ENCODE results near the gene SLFN14. TPM values are rescaled to one million over a fixed set of nuclear protein-coding genes. Genes with fewer than 3 reads are reported as not detected.
"Not testable (repeated sequence)": the region's sequence is repeated elsewhere in the genome, so short reads cannot be mapped to it uniquely, and the experiment has no call there.

Gene SLFN14
- total RNA-seq, 2 donors from 2014 or later: not detected

- H3K4me3 ChIP-seq (ENCODE audit: low read length): peak overlapping the region; percentile 97
- H3K27ac ChIP-seq (ENCODE audit: low read depth, low read length): no peak overlapping the region
- H3K9ac ChIP-seq (ENCODE audit: extremely low read depth, low read length, poor library complexity, severe bottlenecking): no peak overlapping the region
- Mint-ChIP-seq H3K27ac (peak overlapping the region; percentile 7), H3K4me1 (peaks cover 13% of the 10 kb centered on the region), H3K36me3 (ENCODE audit: low read depth) (peaks cover 1% of the 10 kb centered on the region), H3K27me3 (ENCODE audit: insufficient read depth) (peaks cover 42% of the 10 kb centered on the region), H3K9me3 (no peaks in the 10 kb centered on the region), H3K4me3 (peak overlapping the region; percentile 92)
- no peaks in the 10 kb centered on the region for H3K4me1 ChIP-seq (ENCODE audit: control insufficient read depth, insufficient read depth, low read length)
- TF ChIP-seq, protein P1, sequence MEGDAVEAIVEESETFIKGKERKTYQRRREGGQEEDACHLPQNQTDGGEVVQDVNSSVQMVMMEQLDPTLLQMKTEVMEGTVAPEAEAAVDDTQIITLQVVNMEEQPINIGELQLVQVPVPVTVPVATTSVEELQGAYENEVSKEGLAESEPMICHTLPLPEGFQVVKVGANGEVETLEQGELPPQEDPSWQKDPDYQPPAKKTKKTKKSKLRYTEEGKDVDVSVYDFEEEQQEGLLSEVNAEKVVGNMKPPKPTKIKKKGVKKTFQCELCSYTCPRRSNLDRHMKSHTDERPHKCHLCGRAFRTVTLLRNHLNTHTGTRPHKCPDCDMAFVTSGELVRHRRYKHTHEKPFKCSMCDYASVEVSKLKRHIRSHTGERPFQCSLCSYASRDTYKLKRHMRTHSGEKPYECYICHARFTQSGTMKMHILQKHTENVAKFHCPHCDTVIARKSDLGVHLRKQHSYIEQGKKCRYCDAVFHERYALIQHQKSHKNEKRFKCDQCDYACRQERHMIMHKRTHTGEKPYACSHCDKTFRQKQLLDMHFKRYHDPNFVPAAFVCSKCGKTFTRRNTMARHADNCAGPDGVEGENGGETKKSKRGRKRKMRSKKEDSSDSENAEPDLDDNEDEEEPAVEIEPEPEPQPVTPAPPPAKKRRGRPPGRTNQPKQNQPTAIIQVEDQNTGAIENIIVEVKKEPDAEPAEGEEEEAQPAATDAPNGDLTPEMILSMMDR (conservative IDR thresholded peaks at IDR 0.05): no peak
- H3K9me3 ChIP-seq (ENCODE audit: control insufficient read depth, low read length): no peaks in the 10 kb centered on the region
- WGBS, 2 experiments (ENCODE audit: insufficient coverage in 1 of 2, insufficient read length in 1 of 2): 73 to 81% methylated on average over 11 of the region's 11 CpGs
- no peak for DNase-seq
- H3K27me3 ChIP-seq (ENCODE audit: control insufficient read depth, insufficient read depth, low read length, poor library complexity, severe bottlenecking): peaks cover 44% of the 10 kb centered on the region
- H3K36me3 ChIP-seq (ENCODE audit: control insufficient read depth, insufficient read depth, low read length): peaks cover 4% of the 10 kb centered on the region
Measured at GRCh38 chr17:35566968-35567367, 6.3 kb upstream of the SLFN14 start.

DNA sequence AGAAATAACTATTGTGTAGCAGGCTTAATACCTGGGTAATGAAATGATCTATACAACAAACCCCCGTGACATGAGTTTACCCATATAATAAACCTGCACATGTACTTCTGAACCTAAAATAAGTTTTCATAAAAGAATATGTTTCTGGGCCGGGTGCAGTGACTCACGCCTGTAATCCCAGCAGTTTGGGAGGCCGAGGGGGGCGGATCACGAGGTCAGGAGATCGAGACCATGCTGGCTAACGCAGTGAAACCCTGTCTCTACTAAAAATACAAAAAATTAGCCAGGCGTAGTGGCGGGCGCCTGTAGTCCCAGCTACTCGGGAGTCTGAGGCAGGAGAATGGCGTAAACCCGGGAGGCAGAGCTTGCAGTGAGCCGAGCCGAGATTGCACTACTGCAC is 2.6 kb upstream of the SLFN14 start:
- H3K4me1 Mint-ChIP-seq; H3K9ac ChIP-seq (ENCODE audit: extremely low read depth, low read length, poor library complexity, severe bottlenecking); H3K36me3 ChIP-seq (ENCODE audit: control insufficient read depth, insufficient read depth, low read length); H3K9me3 Mint-ChIP-seq; DNase-seq; H3K4me3 Mint-ChIP-seq; H3K27ac Mint-ChIP-seq; H3K9me3 ChIP-seq (ENCODE audit: control insufficient read depth, low read length); H3K4me1 ChIP-seq (ENCODE audit: control insufficient read depth, insufficient read depth, low read length); H3K27ac ChIP-seq (ENCODE audit: low read depth, low read length); H3K36me3 Mint-ChIP-seq (ENCODE audit: low read depth); H3K4me3 ChIP-seq (ENCODE audit: low read length): not testable (repeated sequence)
- peaks cover 54% of the 10 kb centered on the region for H3K27me3 Mint-ChIP-seq (ENCODE audit: insufficient read depth)
- peaks cover 54% of the 10 kb centered on the region for H3K27me3 ChIP-seq (ENCODE audit: control insufficient read depth, insufficient read depth, low read length, poor library complexity, severe bottlenecking)
- WGBS, 2 experiments (ENCODE audit: insufficient coverage in 1 of 2, insufficient read length in 1 of 2): 80 to 89% methylated on average over 8 to 16 of the region's 16 CpGs

- no peak overlapping the region for H3K27ac ChIP-seq (ENCODE audit: low read depth, low read length)
- no peaks in the 10 kb centered on the region for H3K9me3 ChIP-seq (ENCODE audit: control insufficient read depth, low read length)
- WGBS, 2 experiments (ENCODE audit: insufficient coverage in 1 of 2, insufficient read length in 1 of 2): 67 to 87% methylated on average over 1 to 2 of the region's 2 CpGs
- Mint-ChIP-seq H3K27me3 (ENCODE audit: insufficient read depth) (peaks cover 33% of the 10 kb centered on the region), H3K9me3 (no peaks in the 10 kb centered on the region), H3K4me3 (no peak overlapping the region), H3K36me3 (ENCODE audit: low read depth) (no peaks in the 10 kb centered on the region), H3K27ac (no peak overlapping the region), H3K4me1 (no peaks in the 10 kb centered on the region)
- DNase-seq: no peak
- no peak overlapping the region for H3K4me3 ChIP-seq (ENCODE audit: low read length)
- no peaks in the 10 kb centered on the region for H3K36me3 ChIP-seq (ENCODE audit: control insufficient read depth, insufficient read depth, low read length)
- H3K27me3 ChIP-seq (ENCODE audit: control insufficient read depth, insufficient read depth, low read length, poor library complexity, severe bottlenecking): peaks cover 30% of the 10 kb centered on the region
- H3K4me1 ChIP-seq (ENCODE audit: control insufficient read depth, insufficient read depth, low read length): no peaks in the 10 kb centered on the region
- no peak overlapping the region for H3K9ac ChIP-seq (ENCODE audit: extremely low read depth, low read length, poor library complexity, severe bottlenecking)
- TF ChIP-seq, protein P1 (conservative IDR thresholded peaks at IDR 0.05): no peak
Measured at GRCh38 chr17:35559495-35560210, 966 bp downstream of the SLFN14 start.

All from endodermal cell (in vitro differentiated cells).